GM19324 (cell line): Measurements from ENCODE around the gene ZNF841.
"Not testable (repeated sequence)": the region's sequence is repeated elsewhere in the genome, so short reads cannot be mapped to it uniquely, and the experiment has no call there.

ENCODE experiments used
- ATAC-seq: cut with Tn5 transposase; IDR thresholded peaks from one replicate; pipeline ENCODE4 v1.9.1; 2021; ENCODE audit warnings: mild to moderate bottlenecking, moderate library complexity; ENCODE audit not compliant: unreplicated experiment, low FRiP score

ZNF841 gene

DNA sequence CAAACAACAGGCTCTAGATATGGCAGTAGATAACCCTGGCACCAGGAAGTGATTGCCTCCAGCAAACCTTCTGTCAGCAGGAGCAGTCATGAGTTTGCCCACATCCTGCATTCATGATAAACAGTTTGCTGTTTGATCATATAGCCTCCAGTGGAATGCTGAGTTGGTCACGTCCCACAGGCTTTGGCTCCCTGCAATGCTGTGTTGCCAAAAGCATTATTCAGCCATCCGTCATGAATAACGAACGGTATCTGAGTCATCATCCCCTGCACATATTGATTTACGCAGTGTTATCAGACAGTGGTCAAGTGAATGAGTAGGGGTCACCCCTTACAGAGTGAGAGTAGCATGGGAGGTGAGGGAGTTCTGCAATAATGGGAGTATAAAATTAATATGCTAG lies 25.1 kb downstream of the ZNF841 start:
- no peak for ATAC-seq

DNA sequence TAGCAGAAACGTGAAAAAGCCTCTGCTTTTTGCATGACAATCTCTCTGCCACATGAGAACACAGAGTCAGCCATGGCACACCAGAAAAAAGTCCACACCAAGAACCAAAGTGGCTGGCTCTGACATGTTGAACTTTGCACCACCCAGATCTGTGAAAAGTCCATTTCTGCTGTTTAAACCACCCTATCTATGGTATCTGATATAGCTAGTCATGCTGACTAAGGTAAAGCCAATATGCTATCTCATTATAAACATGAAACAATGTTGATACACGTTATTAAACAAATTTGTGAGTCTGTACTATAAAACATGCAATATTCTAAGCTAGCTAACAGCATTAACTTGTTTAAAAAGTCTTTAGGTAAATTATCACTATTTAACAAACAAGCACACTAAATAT lies 25.9 kb downstream of the ZNF841 start:
- no peak for ATAC-seq

GRCh38 chr19:52066258-52066863 lies 29.2 kb downstream of the ZNF841 start:
- ATAC-seq, result no peak

GRCh38 chr19:52065399-52065798 lies 30.2 kb downstream of the ZNF841 start:
- ATAC-seq, result no peak

GRCh38 chr19:52056480-52056879 lies 39.1 kb downstream of the ZNF841 start:
- ATAC-seq, result not testable (repeated sequence)

DNA sequence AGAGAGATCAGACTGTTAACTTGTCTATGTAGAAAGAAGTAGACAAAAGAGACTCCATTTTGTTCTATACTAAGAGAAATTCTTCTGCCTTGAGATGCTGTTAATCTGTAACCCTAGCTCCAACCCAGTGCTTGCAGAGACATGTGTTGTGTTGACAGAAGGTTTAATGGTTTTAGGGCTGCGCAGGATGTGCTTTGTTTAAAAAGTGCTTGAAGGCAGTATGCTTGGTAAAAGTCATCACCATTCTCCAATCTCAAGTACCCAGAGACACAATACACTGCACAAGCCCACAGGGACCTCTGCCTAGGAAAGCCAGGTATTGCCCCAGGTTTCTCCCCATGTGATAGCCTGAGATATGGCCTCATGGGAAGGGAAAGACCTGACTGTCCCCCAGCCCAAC lies 43.8 kb downstream of the ZNF841 start:
- ATAC-seq, result not testable (repeated sequence)

GRCh38 chr19:52048555-52049501 lies 46.7 kb downstream of the ZNF841 start, which contains the start of gene ZNF432:
ZNF432 (minus strand) TSS chr19:52048838; CDS start chr19:52046868, 1,970 bp downstream.
- ATAC-seq, result peak; percentile 92

DNA sequence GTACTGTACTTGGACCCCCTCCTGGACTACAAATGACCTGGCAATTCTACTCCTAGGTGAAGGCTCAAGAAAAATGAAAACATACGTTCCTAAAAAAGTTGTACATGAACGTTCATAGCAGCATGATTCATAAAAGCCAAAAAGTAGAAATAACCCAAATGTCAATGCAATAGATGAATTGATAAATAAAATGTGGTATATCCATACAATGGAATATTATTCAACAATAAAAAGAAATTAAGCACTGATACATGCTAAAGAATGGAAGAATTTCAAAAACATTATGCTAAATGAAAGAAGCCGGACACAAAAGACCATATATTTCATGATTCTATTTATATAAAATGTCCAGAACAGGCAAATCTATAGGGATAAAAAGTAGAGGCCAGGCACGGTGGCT lies 56.4 kb downstream of the ZNF841 start:
- no peak for ATAC-seq

DNA sequence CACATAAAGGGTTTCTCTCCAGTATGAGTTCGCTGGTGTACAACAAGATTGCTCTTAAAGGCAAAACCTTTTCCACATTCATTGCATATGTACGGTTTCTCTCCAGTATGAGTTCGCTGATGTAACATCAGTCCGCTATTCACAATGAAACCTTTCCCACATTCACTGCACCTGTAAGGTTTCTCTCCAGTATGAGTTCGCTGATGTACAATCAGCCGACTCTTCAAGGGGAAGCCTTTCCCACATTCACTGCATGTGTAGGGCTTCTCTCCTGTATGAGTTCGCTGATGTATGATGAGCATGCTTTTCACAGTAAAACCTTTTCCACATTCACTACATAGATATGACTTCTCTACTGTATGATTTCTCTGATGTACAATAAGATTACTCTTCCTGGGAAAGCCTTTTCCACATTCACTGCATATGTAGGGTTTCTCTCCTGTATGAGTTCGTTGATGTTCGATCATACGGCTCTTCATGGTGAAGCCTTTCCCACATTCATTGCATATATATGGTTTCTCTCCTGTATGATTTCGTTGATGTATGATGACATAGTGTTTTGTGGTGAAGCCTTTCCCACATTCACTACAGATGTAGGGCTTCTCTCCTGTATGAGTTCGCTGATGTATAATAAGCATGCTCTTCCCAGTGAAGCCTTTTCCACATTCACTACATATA lies 61.4 kb downstream of the ZNF841 start:
- no peak for ATAC-seq

- ATAC-seq, result peak; percentile 28
Observed at GRCh38 chr19:52028780-52029123, 66.8 kb downstream of the ZNF841 start.

- peak; percentile 92 for ATAC-seq
Observed at GRCh38 chr19:52028027-52028779, 67.4 kb downstream of the ZNF841 start, which contains the start of gene ZNF614. ZNF614 (minus strand) TSS chr19:52028379; CDS start chr19:52025745, 2,634 bp downstream.

- ATAC-seq, result not testable (repeated sequence)
Observed at GRCh38 chr19:52026255-52026990, 69.1 kb downstream of the ZNF841 start.

GRCh38 chr19:52024478-52024877 lies 71.1 kb downstream of the ZNF841 start:
- not testable (repeated sequence) for ATAC-seq

- no peak for ATAC-seq
Observed at GRCh38 chr19:52022193-52022592, 73.4 kb downstream of the ZNF841 start.

- ATAC-seq, result no peak
Observed at GRCh38 chr19:52020506-52020905, 75.1 kb downstream of the ZNF841 start.
